ENCODE results near the gene RUFY1. TPM values are rescaled to one million over a fixed set of nuclear protein-coding genes. Genes with fewer than 3 reads are reported as not detected.

RUFY1 gene
- polyA plus RNA-seq, 1 donor from 2014 or later: 31.3 TPM

DNA sequence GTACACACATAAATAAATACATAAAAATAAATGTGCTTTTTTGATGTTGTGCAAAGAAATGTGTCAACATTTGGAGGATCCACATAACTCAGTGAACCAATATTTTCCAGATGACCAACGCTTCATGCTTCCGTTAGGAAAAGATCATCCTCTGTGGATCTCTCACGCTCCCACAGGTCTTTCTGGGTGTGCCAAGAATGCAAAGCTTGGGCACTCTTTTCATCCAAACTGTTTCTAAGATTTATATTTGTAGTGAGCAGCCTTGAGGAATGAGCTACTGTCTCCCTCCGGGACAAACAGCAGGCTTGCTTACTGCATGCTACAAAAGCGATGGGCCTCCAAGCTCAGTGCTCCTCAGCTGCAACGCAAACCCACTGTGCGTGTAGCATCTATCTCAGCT lies 46.2 kb upstream of the RUFY1 start:
- no peaks in the 10 kb centered on the region for H3K27me3 ChIP-seq (ENCODE audit: insufficient read depth, low read depth, low read length)
- no peaks in the 10 kb centered on the region for H3K9me2 ChIP-seq (ENCODE audit: insufficient read depth, low read length)
- H3K79me2 ChIP-seq (replicated peaks; ENCODE audit: insufficient read depth, low read length): no peaks in the 10 kb centered on the region
- H3K36me3 ChIP-seq (ENCODE audit: insufficient read depth, low read length): no peaks in the 10 kb centered on the region
- H4K20me1 ChIP-seq (ENCODE audit: insufficient read depth): no peaks in the 10 kb centered on the region
- H3K4me3 ChIP-seq (ENCODE audit: low read length): no peak overlapping the region
- H2AFZ ChIP-seq (ENCODE audit: low read depth, low read length): no peak overlapping the region
- no peak overlapping the region for H3K9ac ChIP-seq (ENCODE audit: low read length)
- H3K4me2 ChIP-seq (ENCODE audit: low read length): no peak overlapping the region
- H3F3A ChIP-seq (ENCODE audit: insufficient read depth, low read length, poor library complexity, severe bottlenecking): no peaks in the 10 kb centered on the region
- no peak overlapping the region for H3K27ac ChIP-seq (ENCODE audit: low read length)
- H3K9me3 ChIP-seq (ENCODE audit: low read length): no peaks in the 10 kb centered on the region
- no peak for TF ChIP-seq SMC3 (conservative IDR thresholded peaks at IDR 0.05; ENCODE audit: poor library complexity)
- no peak for TF ChIP-seq EZH2 (IDR thresholded peaks at IDR 0.05; ENCODE audit: borderline replicate concordance, insufficient read depth, low read length, poor library complexity, severe bottlenecking)
- TF ChIP-seq, protein P1, sequence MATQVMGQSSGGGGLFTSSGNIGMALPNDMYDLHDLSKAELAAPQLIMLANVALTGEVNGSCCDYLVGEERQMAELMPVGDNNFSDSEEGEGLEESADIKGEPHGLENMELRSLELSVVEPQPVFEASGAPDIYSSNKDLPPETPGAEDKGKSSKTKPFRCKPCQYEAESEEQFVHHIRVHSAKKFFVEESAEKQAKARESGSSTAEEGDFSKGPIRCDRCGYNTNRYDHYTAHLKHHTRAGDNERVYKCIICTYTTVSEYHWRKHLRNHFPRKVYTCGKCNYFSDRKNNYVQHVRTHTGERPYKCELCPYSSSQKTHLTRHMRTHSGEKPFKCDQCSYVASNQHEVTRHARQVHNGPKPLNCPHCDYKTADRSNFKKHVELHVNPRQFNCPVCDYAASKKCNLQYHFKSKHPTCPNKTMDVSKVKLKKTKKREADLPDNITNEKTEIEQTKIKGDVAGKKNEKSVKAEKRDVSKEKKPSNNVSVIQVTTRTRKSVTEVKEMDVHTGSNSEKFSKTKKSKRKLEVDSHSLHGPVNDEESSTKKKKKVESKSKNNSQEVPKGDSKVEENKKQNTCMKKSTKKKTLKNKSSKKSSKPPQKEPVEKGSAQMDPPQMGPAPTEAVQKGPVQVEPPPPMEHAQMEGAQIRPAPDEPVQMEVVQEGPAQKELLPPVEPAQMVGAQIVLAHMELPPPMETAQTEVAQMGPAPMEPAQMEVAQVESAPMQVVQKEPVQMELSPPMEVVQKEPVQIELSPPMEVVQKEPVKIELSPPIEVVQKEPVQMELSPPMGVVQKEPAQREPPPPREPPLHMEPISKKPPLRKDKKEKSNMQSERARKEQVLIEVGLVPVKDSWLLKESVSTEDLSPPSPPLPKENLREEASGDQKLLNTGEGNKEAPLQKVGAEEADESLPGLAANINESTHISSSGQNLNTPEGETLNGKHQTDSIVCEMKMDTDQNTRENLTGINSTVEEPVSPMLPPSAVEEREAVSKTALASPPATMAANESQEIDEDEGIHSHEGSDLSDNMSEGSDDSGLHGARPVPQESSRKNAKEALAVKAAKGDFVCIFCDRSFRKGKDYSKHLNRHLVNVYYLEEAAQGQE (IDR thresholded peaks at IDR 0.05; ENCODE audit: borderline replicate concordance): no peak
- no peak for TF ChIP-seq RAD21 (conservative IDR thresholded peaks at IDR 0.05)
- no peak for TF ChIP-seq MXI1 (conservative IDR thresholded peaks at IDR 0.05; ENCODE audit: poor library complexity, severe bottlenecking)
- TF ChIP-seq POLR2AphosphoS5 (IDR thresholded peaks at IDR 0.05): no peak
- no peak for TF ChIP-seq EP300 (conservative IDR thresholded peaks at IDR 0.05; ENCODE audit: poor library complexity, severe bottlenecking)
- TF ChIP-seq, protein P2, sequence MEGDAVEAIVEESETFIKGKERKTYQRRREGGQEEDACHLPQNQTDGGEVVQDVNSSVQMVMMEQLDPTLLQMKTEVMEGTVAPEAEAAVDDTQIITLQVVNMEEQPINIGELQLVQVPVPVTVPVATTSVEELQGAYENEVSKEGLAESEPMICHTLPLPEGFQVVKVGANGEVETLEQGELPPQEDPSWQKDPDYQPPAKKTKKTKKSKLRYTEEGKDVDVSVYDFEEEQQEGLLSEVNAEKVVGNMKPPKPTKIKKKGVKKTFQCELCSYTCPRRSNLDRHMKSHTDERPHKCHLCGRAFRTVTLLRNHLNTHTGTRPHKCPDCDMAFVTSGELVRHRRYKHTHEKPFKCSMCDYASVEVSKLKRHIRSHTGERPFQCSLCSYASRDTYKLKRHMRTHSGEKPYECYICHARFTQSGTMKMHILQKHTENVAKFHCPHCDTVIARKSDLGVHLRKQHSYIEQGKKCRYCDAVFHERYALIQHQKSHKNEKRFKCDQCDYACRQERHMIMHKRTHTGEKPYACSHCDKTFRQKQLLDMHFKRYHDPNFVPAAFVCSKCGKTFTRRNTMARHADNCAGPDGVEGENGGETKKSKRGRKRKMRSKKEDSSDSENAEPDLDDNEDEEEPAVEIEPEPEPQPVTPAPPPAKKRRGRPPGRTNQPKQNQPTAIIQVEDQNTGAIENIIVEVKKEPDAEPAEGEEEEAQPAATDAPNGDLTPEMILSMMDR (IDR thresholded peaks at IDR 0.05; ENCODE audit: poor library complexity, severe bottlenecking): no peak

DNA sequence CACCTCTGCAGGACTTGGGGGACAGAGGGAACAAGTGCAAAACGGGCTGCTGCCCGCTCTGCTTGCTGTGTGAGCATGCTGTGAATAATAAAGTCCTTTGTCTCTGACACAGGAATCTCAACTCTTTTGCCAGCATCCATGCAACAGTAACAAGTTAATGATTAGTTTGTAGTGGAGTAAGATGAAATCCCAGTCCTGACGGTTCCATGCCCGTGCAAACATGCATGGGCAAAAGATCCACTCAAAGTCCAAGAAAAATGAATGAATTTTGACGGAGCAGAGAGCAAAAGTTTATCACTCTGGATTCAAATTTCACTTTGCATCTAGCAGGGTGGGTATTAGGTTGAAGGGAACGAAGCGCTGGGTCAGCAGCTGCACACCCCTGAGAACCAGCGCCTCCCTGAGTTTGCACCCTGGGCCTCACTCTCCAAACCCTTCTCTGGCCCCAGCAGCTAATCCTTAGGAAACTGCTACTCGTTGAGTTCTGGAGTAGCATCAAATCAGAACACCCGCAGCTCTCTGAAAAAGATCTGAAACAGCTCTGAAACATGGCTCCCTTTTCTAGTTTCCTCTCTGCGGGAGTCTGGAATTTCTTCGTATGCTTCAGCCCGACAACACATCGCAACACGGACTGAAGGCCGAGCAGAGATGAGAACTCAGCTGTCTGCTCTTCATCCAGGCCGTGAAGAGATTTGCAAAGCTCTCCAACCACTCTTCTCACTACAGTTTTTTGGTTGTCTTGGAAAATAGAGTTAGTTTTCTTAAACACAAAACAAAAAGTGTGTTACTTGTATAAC lies 45.6 kb upstream of the RUFY1 start:
- H3F3A ChIP-seq (ENCODE audit: insufficient read depth, low read length, poor library complexity, severe bottlenecking): no peaks in the 10 kb centered on the region
- no peak overlapping the region for H3K4me3 ChIP-seq (ENCODE audit: low read length)
- H3K27ac ChIP-seq (ENCODE audit: low read length): no peak overlapping the region
- H3K27me3 ChIP-seq (ENCODE audit: insufficient read depth, low read depth, low read length): no peaks in the 10 kb centered on the region
- no peak overlapping the region for H3K9ac ChIP-seq (ENCODE audit: low read length)
- H3K36me3 ChIP-seq (ENCODE audit: insufficient read depth, low read length): no peaks in the 10 kb centered on the region
- TF ChIP-seq SMC3 (conservative IDR thresholded peaks at IDR 0.05; ENCODE audit: poor library complexity): no peak
- no peak for TF ChIP-seq POLR2AphosphoS5 (IDR thresholded peaks at IDR 0.05)
- TF ChIP-seq, protein P2 (IDR thresholded peaks at IDR 0.05; ENCODE audit: poor library complexity, severe bottlenecking): no peak
- TF ChIP-seq, protein P1 (IDR thresholded peaks at IDR 0.05; ENCODE audit: borderline replicate concordance): no peak
- no peak for TF ChIP-seq EZH2 (IDR thresholded peaks at IDR 0.05; ENCODE audit: borderline replicate concordance, insufficient read depth, low read length, poor library complexity, severe bottlenecking)
- TF ChIP-seq EP300 (conservative IDR thresholded peaks at IDR 0.05; ENCODE audit: poor library complexity, severe bottlenecking): no peak
- no peaks in the 10 kb centered on the region for H3K9me3 ChIP-seq (ENCODE audit: low read length)
- no peak overlapping the region for H3K4me2 ChIP-seq (ENCODE audit: low read length)
- no peaks in the 10 kb centered on the region for H3K9me2 ChIP-seq (ENCODE audit: insufficient read depth, low read length)
- no peaks in the 10 kb centered on the region for H3K79me2 ChIP-seq (replicated peaks; ENCODE audit: insufficient read depth, low read length)
- H2AFZ ChIP-seq (ENCODE audit: low read depth, low read length): no peak overlapping the region
- H4K20me1 ChIP-seq (ENCODE audit: insufficient read depth): no peaks in the 10 kb centered on the region

All from neural cell (in vitro differentiated cells).